ENCODE results near the gene DESI2. TPM values are rescaled to one million over a fixed set of nuclear protein-coding genes. Genes with fewer than 3 reads are reported as not detected.
A peak's percentile ranks its signal among the peaks of the same experiment; 100 is the strongest.

DESI2 gene
- total RNA-seq, 1 experiment from 2014 or later = 44.6 TPM

DNA sequence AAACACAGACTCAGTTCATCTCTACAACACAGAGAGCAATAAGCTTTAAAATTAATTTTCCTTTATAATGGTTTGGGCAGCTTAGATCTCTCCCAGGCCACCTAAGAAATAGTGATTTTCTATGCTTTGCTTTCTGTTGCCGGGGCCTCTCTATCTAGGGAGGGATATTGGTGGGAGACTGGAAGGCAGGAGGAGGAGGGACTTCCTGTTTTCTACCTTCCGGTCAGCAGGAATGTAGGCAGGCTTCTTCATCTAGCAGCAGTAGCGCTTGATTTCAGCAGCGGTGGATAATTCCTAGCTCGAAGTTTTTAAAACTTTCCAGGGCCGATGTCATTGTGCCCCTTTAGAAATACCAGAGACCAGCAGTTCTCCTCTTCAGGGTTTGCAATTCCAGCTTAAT is 5.1 kb upstream of the DESI2 start:
- no peaks in the 10 kb centered on the region for H3K9me2 ChIP-seq (ENCODE audit: insufficient read depth)
- ATAC-seq (no peak), DNase-seq (ENCODE audit: low read depth, low spot score) (no peak)
- H3K4me1 ChIP-seq (ENCODE audit: control insufficient read depth in 1 of 2, insufficient read depth in 2 of 2, low read length in 2 of 2) = peaks cover 0 to 7% of the 10 kb centered on the region in 2 experiments; a peak in 1 of 4 replicates
- no peaks in the 10 kb centered on the region for H4K20me1 ChIP-seq (ENCODE audit: insufficient read depth)
- H3K4me3 ChIP-seq (replicated peaks in 1 of 2; ENCODE audit: low read depth in 1 of 2, low read length in 2 of 2) = no peak overlapping the region
- H3K27ac ChIP-seq (ENCODE audit: low read depth, low read length) = no peak overlapping the region
- no peak overlapping the region for H3K9ac ChIP-seq (ENCODE audit: low read length)
- H2AFZ ChIP-seq (ENCODE audit: low read depth, low read length, poor library complexity, severe bottlenecking) = no peak overlapping the region
- BruUV-seq (replicated peaks) = no TSS peak
- RAD21 ChIA-PET (ENCODE audit: low non-redundant PET in 1 of 2, low total read pairs in 2 of 2, uncharacterized antibody in 2 of 2, unreplicated experiment in 2 of 2) = no interaction called here
- H3K36me3 ChIP-seq (ENCODE audit: control insufficient read depth in 1 of 2, insufficient read depth in 2 of 2, low read length in 2 of 2) = no peaks in the 10 kb centered on the region
- POLR2A ChIA-PET = no interaction called here
- H3K4me2 ChIP-seq (ENCODE audit: low read length) = no peak overlapping the region
- H3K9me3 ChIP-seq (ENCODE audit: control insufficient read depth in 1 of 2, insufficient read depth in 1 of 2, low read depth in 1 of 2, low read length in 2 of 2) = no peaks in the 10 kb centered on the region
- intact Hi-C loops (cut with micrococcal nuclease) = no loop called here
- H3K79me2 ChIP-seq (ENCODE audit: insufficient read depth, low read length) = no peaks in the 10 kb centered on the region
- no peaks in the 10 kb centered on the region for H3K27me3 ChIP-seq (ENCODE audit: insufficient read depth, low read length)
- TF ChIP-seq CBX3 (IDR thresholded peaks at IDR 0.05; ENCODE audit: low read depth) = no peak
- TF ChIP-seq, protein P1, sequence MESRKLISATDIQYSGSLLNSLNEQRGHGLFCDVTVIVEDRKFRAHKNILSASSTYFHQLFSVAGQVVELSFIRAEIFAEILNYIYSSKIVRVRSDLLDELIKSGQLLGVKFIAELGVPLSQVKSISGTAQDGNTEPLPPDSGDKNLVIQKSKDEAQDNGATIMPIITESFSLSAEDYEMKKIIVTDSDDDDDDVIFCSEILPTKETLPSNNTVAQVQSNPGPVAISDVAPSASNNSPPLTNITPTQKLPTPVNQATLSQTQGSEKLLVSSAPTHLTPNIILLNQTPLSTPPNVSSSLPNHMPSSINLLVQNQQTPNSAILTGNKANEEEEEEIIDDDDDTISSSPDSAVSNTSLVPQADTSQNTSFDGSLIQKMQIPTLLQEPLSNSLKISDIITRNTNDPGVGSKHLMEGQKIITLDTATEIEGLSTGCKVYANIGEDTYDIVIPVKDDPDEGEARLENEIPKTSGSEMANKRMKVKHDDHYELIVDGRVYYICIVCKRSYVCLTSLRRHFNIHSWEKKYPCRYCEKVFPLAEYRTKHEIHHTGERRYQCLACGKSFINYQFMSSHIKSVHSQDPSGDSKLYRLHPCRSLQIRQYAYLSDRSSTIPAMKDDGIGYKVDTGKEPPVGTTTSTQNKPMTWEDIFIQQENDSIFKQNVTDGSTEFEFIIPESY (IDR thresholded peaks at IDR 0.05; ENCODE audit: extremely low read depth, insufficient replicate concordance, low read length) = no peak
- CTCF ChIA-PET = no interaction called here

DNA sequence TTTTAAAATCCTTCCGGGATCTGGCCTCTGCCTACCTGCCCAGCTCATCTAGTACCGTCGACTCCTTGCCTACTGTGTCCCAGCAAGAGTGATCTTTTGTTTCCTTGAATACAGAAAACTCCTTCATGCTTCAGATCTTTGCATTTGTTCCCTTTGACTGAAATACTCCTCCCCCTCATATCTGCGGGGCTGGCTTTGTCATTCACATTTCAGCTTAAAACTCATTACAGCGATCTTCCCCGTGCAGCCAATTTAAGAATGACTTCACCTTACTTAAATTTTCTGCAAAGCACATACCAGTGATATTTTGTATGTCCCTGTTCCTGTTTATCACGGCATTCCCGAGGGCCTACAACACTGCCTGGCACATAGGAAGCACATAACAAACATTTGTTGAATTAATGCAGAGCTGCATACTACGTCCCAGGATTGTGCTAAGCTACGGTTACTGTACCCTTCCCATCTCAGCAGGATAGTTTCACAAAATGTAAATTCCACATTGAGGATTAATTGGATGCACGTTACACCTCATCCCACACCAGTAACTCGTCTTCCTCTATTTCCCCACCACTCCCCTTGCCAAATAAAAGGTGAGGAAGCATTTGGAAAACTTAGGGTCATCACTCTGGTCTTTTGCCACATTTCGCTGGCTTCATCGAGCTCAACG is 837 bp upstream of the DESI2 start:
- Histone ChIP-seq H3K36me3 (ENCODE audit: control insufficient read depth in 1 of 2, insufficient read depth in 2 of 2, low read length in 2 of 2) (peaks cover 0 to 3% of the 10 kb centered on the region in 2 experiments; a peak in 1 of 4 replicates), H3K79me2 (ENCODE audit: insufficient read depth, low read length) (peaks cover 38% of the 10 kb centered on the region), H3K9me3 (ENCODE audit: control insufficient read depth in 1 of 2, insufficient read depth in 1 of 2, low read depth in 1 of 2, low read length in 2 of 2) (no peaks in the 10 kb centered on the region), H3K9me2 (ENCODE audit: insufficient read depth) (no peaks in the 10 kb centered on the region), H3K4me2 (ENCODE audit: low read length) (peak overlapping the region; percentile 84), H4K20me1 (ENCODE audit: insufficient read depth) (no peaks in the 10 kb centered on the region), H3K4me1 (ENCODE audit: control insufficient read depth in 1 of 2, insufficient read depth in 2 of 2, low read length in 2 of 2) (peaks cover 5 to 23% of the 10 kb centered on the region in 2 experiments; a peak in 3 of 4 replicates), H2AFZ (ENCODE audit: low read depth, low read length, poor library complexity, severe bottlenecking) (peak overlapping the region; percentile 28), H3K27ac (ENCODE audit: low read depth, low read length) (peak overlapping the region; percentile 82), H3K9ac (ENCODE audit: low read length) (peak overlapping the region; percentile 57), H3K4me3 (replicated peaks in 1 of 2; ENCODE audit: low read depth in 1 of 2, low read length in 2 of 2) (peak overlapping the region; percentile 57 to 74), H3K27me3 (ENCODE audit: insufficient read depth, low read length) (no peaks in the 10 kb centered on the region)
- ChIA-PET RAD21 (ENCODE audit: low non-redundant PET in 1 of 2, low total read pairs in 2 of 2, uncharacterized antibody in 2 of 2, unreplicated experiment in 2 of 2) (no interaction called here), POLR2A (no interaction called here), CTCF (no interaction called here)
- ATAC-seq = no peak
- peak; percentile 3 for DNase-seq (ENCODE audit: low read depth, low spot score)
- intact Hi-C loops (cut with micrococcal nuclease) = loop anchor here (2.0 kb wide), 2 partner anchors 183 to 199 kb away; partner anchors contain the start of gene COX20
- TF ChIP-seq, protein P2, sequence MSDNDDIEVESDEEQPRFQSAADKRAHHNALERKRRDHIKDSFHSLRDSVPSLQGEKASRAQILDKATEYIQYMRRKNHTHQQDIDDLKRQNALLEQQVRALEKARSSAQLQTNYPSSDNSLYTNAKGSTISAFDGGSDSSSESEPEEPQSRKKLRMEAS (IDR thresholded peaks at IDR 0.05) = peak; percentile 6; the same call in 1 of the 2 replicates
- TF ChIP-seq ZNF274 (IDR thresholded peaks at IDR 0.05; ENCODE audit: low read depth, low read length) (no peak), EZH2phosphoT487 (IDR thresholded peaks at IDR 0.05; ENCODE audit: borderline replicate concordance) (no peak), POLR2AphosphoS5 (IDR thresholded peaks at IDR 0.05; ENCODE audit: low read depth, low read length) (no peak; the same call in 1 of the 2 replicates), ELF1 (IDR thresholded peaks at IDR 0.05; ENCODE audit: borderline replicate concordance, low read depth) (0 out of 2 replicates have a peak, but pooled peaks have one; percentile 13)
- TSS peak; percentile 75 for BruUV-seq (replicated peaks)

All from HCT116 (cell line).